Activated naive CD8-positive, alpha-beta T cell treated with anti-CD3 and anti-CD28 coated beads, Interleukin-2, amount 50 U/mL, for 16 hours (primary cell): Measurements from ENCODE around the gene KCTD19.

Source experiments
- DNase-seq: peaks from one replicate; pipeline ENCODE4 v3.0.0-alpha.2; 2020; ENCODE audit warnings: low read depth, low spot score

KCTD19 gene

DNA sequence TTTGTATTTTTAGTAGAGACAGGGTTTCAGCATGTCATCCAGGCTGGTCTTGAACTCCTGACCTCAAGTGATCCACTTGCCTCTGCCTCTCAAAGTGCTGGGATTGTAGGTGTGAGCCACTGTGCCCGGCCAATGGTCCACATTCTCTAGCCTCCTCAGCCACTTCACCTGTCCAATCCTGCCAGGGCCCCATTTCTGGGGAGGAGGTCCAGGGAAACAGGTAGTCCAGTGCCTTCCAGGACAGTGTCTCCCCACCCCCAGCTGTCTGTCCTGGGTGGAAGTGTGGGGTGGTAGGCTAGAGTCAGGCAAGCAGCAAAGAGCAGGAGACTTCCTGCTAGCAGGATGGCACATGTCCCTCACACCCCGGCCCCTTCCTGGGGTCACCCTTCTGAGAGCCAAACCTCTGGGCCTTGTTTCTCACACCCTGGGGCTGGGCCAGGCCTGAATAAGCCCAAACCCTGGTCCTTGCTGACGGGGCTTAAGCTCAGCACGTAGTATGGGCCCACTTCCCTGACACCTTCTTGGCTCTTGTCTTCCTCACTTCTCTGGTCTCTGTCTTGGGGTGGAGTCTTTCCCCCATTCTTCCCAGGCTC is 84.3 kb downstream of the KCTD19 start:
- DNase-seq: no peak

DNA sequence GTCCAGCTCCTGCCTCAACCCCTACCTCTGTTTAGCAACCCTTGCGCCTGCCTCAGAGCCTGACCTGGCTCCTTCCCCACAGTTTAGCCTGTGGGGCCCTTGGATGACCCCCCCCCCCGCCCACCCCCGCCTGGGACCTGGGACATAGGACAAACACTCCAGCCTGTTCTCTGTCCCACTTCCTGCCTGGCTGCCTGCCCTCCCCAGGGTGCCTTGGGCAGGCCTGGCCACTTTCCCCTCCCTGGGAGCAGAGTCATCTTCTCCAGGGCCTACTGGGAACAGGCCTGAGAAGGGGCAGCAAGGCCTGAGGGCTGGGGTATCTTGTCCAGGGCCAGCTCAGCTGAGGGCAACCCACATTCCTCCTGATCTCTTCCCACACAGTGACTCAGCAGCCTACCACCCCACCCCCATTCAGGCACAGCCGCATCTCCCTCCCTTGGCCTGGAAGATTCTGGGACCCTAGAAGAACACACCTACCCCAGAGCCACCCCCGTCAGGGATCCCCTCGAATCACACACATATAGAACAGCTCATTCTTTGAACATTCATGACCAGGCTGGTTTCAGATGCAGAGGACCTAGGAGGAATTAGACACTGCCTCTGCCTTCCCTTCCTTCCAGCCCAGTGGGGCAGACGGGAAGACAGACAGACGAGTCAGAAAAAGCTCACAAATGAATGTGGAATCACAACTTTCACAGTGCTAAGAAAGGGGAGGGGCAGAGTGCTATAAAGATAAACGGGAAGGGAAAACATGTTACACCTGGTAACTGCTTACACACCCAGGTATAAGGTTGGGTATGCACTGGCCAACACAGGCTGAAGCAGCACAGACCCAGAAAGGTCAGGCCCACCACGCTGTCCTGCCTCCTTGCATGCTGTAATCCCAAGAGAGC is 85.3 kb downstream of the KCTD19 start:
- DNase-seq: no peak

DNA sequence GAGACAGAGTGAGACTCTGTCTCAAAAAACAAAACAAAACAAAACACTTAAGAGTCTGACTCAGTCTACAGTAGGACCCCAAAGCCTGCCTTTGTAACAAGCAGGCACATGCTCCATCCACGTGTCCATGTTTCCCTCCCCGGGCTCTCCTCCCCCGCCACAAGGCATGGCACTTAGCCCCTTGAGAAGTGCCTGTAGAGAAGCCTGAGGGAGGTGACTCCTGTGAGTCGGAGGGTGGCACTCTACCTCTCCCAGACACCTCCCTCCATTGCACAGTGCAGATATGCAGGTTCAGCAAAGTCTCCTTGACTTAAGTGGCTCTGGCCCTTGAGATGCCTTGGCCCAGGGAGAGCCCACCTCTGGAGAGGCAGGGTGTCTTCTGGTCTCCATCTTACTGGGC is 86.0 kb downstream of the KCTD19 start:
- no peak for DNase-seq
